ENCODE results near the gene SCN4B. TPM values are rescaled to one million over a fixed set of nuclear protein-coding genes. Genes with fewer than 3 reads are reported as not detected.

Gene SCN4B, protein sequence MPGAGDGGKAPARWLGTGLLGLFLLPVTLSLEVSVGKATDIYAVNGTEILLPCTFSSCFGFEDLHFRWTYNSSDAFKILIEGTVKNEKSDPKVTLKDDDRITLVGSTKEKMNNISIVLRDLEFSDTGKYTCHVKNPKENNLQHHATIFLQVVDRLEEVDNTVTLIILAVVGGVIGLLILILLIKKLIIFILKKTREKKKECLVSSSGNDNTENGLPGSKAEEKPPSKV
- 0.68 and 2.6 TPM in 2 replicates for total RNA-seq

DNA sequence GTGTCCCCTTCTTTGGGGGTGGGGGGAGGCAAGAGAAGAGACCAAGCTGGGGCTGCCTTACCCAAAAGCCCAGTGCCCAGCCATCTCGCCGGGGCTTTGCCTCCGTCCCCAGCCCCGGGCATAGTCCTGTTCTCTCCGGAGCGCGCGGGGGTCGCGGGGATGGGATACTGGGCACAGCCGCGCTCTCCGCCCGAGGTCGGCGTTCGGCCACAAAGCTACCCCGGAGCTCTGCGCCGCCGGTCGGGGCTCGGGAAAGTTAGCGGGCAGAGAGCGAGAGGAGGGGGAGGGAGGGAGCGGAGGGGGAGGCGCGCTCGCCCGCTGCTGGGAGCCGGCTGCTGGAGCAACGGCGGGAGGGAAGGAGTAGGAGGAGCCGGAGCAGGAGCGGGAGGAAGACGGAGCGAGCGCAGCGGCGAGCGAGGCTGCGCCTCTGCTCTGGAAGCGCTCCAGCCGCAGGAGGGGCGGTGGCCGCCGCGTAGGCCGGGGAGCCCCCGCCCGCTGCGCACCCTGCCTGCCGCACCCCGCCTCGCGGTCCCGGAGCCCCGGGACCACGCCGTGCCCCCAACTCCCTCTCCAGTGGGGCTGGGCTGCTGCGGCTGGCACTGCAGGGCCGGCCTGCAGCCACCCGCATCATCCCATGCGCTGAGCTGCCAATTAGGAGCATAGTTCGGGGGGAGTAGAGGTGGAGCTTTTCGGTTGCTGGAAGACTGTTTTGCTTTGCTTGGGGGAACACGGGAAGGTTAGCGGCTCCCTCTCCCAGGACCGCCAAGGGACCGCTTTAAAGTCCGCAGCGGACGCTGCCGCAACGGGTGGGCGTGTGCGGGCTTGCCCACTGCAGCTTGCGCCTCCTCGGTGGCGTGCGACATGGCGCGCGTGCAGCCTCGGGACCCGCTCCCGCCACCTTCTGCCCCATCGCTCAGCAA, at the start of gene SCN4B:
Gene SCN4B (minus strand): TSS at position 272 of the 920 bp plus-strand sequence. CDS start 150 bp downstream, at position 122.

DNA sequence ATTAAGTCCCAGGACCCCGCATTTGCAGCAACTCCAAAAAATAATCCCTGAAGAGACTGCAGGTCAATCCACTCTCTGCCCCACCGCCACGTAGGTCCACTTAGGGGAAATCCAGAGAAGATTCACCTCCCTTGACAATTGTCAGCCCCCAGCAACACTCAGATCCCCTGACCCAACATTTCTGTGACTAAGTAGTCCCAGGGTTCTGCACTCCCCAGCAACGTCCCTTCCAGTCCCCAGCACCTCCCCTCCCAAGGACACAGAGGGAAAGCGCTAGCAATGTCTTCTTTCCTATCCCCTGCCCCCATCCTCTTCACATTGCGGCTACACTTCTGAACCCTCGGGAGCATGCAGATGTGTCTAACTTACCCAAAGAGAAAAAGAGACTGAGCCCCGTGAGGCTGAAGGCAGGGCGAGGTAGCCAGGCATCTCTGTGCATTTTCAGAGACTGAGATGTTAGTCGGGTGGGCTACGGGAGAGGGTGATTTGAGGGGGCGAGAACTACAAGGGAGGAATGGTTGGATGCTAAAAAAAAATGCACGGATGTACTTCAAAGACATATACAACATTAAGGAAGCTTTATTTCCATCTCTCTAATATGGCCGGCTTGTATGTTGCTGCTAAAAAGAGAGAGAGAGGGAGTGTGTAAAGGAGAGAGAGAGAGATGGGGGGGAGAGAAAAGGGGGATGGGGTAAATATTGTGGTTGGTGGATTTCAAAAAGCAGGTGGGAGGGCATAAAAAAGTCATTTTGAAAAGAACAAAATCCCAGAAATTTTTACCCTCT, 23.6 kb upstream of the SCN4B start, which contains the start of gene SCN2B:
Gene SCN2B (minus strand): TSS at position 647 of the 785 bp plus-strand sequence. CDS start 208 bp downstream, at position 439.

DNA sequence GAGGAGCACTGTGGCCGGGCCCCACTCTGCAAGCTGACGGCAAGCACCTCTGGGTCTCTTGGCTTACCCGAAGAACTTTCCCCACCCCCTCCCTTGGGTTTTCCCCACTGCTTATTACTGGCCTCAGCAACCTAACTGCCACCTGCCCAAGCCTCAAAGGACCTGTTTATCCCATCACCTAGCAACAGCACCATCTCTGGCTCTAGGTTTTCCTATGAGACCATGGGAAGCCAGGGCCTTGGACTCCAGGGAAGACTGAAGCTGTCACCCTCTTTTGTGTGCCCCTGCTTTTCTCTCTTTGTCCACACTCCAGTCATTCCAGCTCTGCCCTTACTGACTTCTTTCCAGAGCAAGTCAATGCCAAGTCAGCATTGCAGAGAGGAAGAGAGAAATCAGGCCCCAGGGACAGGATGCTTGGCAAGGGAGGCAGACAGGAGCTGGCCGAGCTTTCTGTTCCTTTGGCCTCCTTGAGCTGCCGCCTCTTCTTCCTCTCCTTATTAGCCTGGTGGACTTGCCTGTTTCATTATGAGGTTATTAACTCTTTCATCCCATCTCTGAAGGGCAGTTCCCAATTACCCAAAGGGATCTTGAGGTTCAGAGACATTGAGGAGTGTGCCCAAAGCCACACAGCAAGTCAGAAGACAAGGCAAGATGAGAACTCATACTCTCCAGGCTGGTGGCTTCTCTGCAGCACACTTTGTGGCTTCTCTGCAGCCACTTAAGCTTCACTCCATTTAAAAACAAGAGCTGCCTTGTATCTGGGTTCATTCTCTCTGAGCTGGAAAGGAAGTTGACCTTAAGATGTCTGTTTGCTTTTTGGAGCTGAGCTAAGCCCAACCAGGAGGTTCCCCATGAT, 65.5 kb downstream of the SCN4B start, which contains the start of gene SMIM35:
Gene SMIM35 (minus strand): TSS at position 51 of the 856 bp plus-strand sequence. CDS start 206 bp downstream, outside the sequence.

Other genes with a start within 250 kb of the SCN4B start
- 3.6 and 6.8 TPM in 2 replicates for gene TMPRSS13, start 223.4 kb downstream of the SCN4B start, total RNA-seq
- gene IL10RA, start 166.4 kb downstream of the SCN4B start, total RNA-seq, result under 0.01 TPM in 2 replicates
- gene TMPRSS4, start 75.7 kb downstream of the SCN4B start, total RNA-seq, result 14.4 and 229 TPM in 2 replicates
- gene SMIM35, start 65.9 kb downstream of the SCN4B start, total RNA-seq, result not detected in 2 replicates
- under 0.01 and 0.57 TPM in 2 replicates for gene SCN2B, start 23.8 kb upstream of the SCN4B start, total RNA-seq
- not detected in 2 replicates for gene JAML, start 72.2 kb upstream of the SCN4B start, total RNA-seq
- gene MPZL3, start 99.5 kb upstream of the SCN4B start, total RNA-seq, result 44.3 and 64.3 TPM in 2 replicates
- gene MPZL2, start 111.5 kb upstream of the SCN4B start, total RNA-seq, result 48.2 and 140 TPM in 2 replicates
- 0.07 TPM in 1 of 2 replicates, not detected in the other for gene CD3E, start 151.9 kb upstream of the SCN4B start, total RNA-seq
- not detected in 2 replicates for gene CD3D, start 189.9 kb upstream of the SCN4B start, total RNA-seq
- not detected in 2 replicates for gene CD3G, start 191.5 kb upstream of the SCN4B start, total RNA-seq
- gene UBE4A, start 206.8 kb upstream of the SCN4B start, total RNA-seq, result 24.3 and 32.5 TPM in 2 replicates
- gene ATP5MG, start 248.8 kb upstream of the SCN4B start, total RNA-seq, result 52.5 and 121 TPM in 2 replicates